Lung (tissue), 12 donors: ENCODE measurements around the gene SCN5A. TPM values are rescaled to one million over a fixed set of nuclear protein-coding genes. Genes with fewer than 3 reads are reported as not detected.
A peak's percentile ranks its signal among the peaks of the same experiment; 100 is the strongest.

ENCODE experiments used
- ATAC-seq: fragments of 200-7000 bp; cut with Tn5 transposase; one replicate; pipeline ENCODE4 v1.9.1; 2020; ENCODE audit warnings: moderate number of reproducible peaks; ENCODE audit not compliant: insufficient read depth, low FRiP score
- DNase-seq, 3 donors: peaks; one replicate each; pipeline ENCODE4 v3.0.0-alpha.2; 2013 to 2017
- H3K27ac ChIP-seq, 2 donors: one replicate each; pipeline ENCODE4 v1.5.1; 2013; ENCODE audit warnings: mild to moderate bottlenecking in 2 of 2, moderate library complexity in 2 of 2, control low read depth in 1 of 2, inconsistent platforms in 1 of 2, low read depth in 1 of 2, low read length in 1 of 2
- H3K27me3 ChIP-seq, 3 donors: one replicate each; pipeline ENCODE4 v1.5.1; 2013; ENCODE audit warnings: low read length in 2 of 3; ENCODE audit not compliant: control insufficient read depth in 3 of 3, insufficient read depth in 3 of 3
- H3K36me3 ChIP-seq, 4 donors: one replicate each; pipeline ENCODE4 v1.5.1; 2013; ENCODE audit warnings: low read length in 4 of 4, mild to moderate bottlenecking in 1 of 4, moderate library complexity in 1 of 4; ENCODE audit not compliant: control insufficient read depth in 4 of 4, insufficient read depth in 4 of 4
- H3K4me1 ChIP-seq, 5 donors: one replicate each; pipeline ENCODE4 v1.5.1; 2013; ENCODE audit warnings: low read length in 5 of 5, mild to moderate bottlenecking in 2 of 5, moderate library complexity in 1 of 5; ENCODE audit not compliant: control insufficient read depth in 5 of 5, insufficient read depth in 5 of 5
- H3K4me3 ChIP-seq: one replicate; pipeline ENCODE4 v1.5.1; 2013; ENCODE audit warnings: mild to moderate bottlenecking, control low read depth, moderate library complexity
- H3K9ac ChIP-seq, 2 donors: one replicate each; pipeline ENCODE4 v1.5.1; 2013; ENCODE audit warnings: low read length in 2 of 2, control low read depth in 1 of 2; ENCODE audit not compliant: insufficient read depth in 1 of 2
- H3K9me3 ChIP-seq, 4 donors: one replicate each; pipeline ENCODE4 v1.5.1; 2013; ENCODE audit warnings: low read length in 3 of 4, mild to moderate bottlenecking in 1 of 4, moderate library complexity in 1 of 4; ENCODE audit not compliant: control insufficient read depth in 4 of 4, insufficient read depth in 3 of 4
- WGBS, 2 donors: extraction: QIAGEN DNeasy Blood & Tissue Kit; methylation state at CpG; one replicate each; pipeline ENCODE4 v1.1.7; 2013; 5-methylcytosine and 5-hydroxymethylcytosine counted together
- polyA plus RNA-seq, 2 donors: library from polyadenylated mRNA; stranded (reverse); fragments of 200-250 nt; gene quantifications; one replicate each; pipeline ENCODE4 v1.2.1, GENCODE V29; 2013
- total RNA-seq, 2 donors: library from RNA; depleted of rRNA in 1 of 2; stranded (reverse); fragments of >200 nt in 1 of 2; gene quantifications; one replicate each; pipeline ENCODE4 v1.2.1, GENCODE V29; 2014 to 2021
- TF ChIP-seq, protein P1 (sequence below): IDR thresholded peaks from 2 replicates; pipeline ENCODE4 v1.5.1; 2012; ENCODE audit warnings: mild to moderate bottlenecking; ENCODE audit errors: control extremely low read depth, extremely low read depth
- donor health status: control.
- donor health status: control.
- donor health status: Bipolar disorder and iron deficiency.
- donor health status: healthy.
- donor health status: DM: yes; HTN: yes; CAD: no.

SCN5A gene
- total and polyA plus RNA-seq, 4 donors: 0.02 to 2.5 (median 0.37) TPM

- no peak for DNase-seq
Observed at GRCh38 chr3:38575279-38575843, 74.1 kb downstream of the SCN5A start.

DNA sequence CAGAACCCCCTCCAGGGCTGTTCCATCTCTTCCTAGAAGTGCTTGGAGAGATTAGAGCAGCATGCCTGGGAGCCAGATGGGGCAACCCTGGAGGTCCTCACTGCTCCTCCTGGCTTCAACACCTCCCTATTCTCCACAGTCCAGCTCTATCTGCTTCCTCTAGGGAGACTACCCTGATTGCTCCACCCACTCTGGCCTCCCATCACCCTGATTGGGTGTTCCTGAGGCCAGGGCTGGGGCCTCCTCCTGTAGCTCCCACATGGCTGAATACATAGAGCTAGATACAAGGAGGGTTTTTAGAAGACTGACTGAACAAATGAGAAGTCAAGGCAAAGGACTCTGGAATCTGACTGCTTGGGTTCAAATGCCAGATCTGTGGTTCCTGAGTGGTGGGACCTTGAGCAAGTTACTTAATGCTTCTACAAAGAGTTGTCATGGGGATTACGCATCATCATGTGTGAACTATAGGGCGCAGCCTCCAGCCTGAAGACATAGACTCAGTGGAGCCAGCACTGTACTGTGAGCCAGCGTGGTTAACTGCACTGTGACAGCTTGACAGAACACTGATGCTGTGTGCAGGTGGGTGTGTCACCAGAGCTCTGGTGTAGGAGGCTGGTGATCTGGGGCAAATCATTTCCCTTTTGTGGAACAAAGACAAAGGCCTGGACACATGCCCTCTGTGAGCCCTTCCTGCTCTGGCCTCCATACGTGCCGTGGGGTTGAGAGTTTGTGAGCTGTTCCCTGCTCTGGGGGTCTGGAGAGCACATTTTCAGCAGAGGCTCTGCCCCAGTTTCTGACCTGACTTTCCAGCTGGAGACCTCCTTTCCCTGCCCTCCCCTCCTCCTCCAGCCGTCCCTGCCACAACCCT is 74.8 kb downstream of the SCN5A start:
- Histone ChIP-seq H3K4me3 (no peak overlapping the region), H3K27me3 (no peaks in the 10 kb centered on the region), H3K9ac (no peak overlapping the region), H3K36me3 (no peaks in the 10 kb centered on the region), H3K4me1 (no peaks in the 10 kb centered on the region), H3K27ac (no peak overlapping the region), H3K9me3 (peaks cover 0 to 8% (median 0%) of the 10 kb centered on the region in 4 donors)
- DNase-seq: peak in 2 of 3 donors; percentile 24
- WGBS, 2 donors: 68 to 87% methylated on average over 6 of the region's 6 CpGs
- TF ChIP-seq, protein P1, sequence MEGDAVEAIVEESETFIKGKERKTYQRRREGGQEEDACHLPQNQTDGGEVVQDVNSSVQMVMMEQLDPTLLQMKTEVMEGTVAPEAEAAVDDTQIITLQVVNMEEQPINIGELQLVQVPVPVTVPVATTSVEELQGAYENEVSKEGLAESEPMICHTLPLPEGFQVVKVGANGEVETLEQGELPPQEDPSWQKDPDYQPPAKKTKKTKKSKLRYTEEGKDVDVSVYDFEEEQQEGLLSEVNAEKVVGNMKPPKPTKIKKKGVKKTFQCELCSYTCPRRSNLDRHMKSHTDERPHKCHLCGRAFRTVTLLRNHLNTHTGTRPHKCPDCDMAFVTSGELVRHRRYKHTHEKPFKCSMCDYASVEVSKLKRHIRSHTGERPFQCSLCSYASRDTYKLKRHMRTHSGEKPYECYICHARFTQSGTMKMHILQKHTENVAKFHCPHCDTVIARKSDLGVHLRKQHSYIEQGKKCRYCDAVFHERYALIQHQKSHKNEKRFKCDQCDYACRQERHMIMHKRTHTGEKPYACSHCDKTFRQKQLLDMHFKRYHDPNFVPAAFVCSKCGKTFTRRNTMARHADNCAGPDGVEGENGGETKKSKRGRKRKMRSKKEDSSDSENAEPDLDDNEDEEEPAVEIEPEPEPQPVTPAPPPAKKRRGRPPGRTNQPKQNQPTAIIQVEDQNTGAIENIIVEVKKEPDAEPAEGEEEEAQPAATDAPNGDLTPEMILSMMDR: no peak
- ATAC-seq: no peak

More at GRCh38 chr3:38575279-38575843, 74.1 kb downstream of the SCN5A start:
- Histone ChIP-seq H3K36me3 (no peaks in the 10 kb centered on the region), H3K4me1 (no peaks in the 10 kb centered on the region), H3K27me3 (no peaks in the 10 kb centered on the region), H3K9me3 (peaks cover 0 to 8% (median 0%) of the 10 kb centered on the region in 4 donors), H3K27ac (no peak overlapping the region), H3K4me3 (no peak overlapping the region), H3K9ac (no peak overlapping the region)
- ATAC-seq: no peak
- 90 to 92% methylated on average over 18 of the region's 18 CpGs for WGBS, 2 donors
- TF ChIP-seq, protein P1: no peak

DNA sequence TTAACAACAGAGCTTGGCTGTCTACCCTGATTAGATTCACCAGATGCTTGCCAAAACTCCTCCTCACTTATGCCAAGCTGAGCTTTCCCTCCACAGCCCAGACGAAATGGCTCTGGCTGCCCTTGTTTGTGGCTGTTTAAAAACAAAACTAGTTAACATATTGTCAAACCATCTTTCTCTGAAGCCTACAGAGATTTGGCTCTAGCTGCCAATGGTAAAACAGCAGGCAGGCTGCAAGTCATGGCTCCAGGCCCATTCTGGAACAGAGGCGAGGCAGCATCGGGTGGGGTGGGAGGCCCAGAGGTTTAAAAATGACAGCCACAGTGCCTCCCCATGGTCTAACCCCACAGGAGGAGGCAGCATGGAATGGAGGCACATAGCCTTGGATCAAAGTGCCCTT is 75.9 kb downstream of the SCN5A start:
- ATAC-seq (no peak), DNase-seq (no peak)
- TF ChIP-seq, protein P1: no peak
- WGBS, 2 donors: 79 to 86% methylated on average over 3 of the region's 3 CpGs
- no peaks in the 10 kb centered on the region for H3K27me3 ChIP-seq
- no peak overlapping the region for H3K27ac ChIP-seq
- no peak overlapping the region for H3K9ac ChIP-seq
- no peak overlapping the region for H3K4me3 ChIP-seq
- H3K4me1 ChIP-seq: no peaks in the 10 kb centered on the region
- H3K36me3 ChIP-seq: no peaks in the 10 kb centered on the region
- H3K9me3 ChIP-seq: peaks cover 0 to 8% (median 0%) of the 10 kb centered on the region in 4 donors
